NCI-H460 (cell line): Measurements from ENCODE around the gene APOD. TPM values are rescaled to one million over a fixed set of nuclear protein-coding genes. Genes with fewer than 3 reads are reported as not detected.

Source experiments
- DNase-seq: peaks from one replicate; pipeline ENCODE4 v3.0.0-alpha.2; 2016; ENCODE audit warnings: low read depth; ENCODE audit errors: extremely low read depth
- total RNA-seq: library from RNA; depleted of rRNA; stranded (reverse); fragments of >200 nt; shearing (Covaris generic); gene quantifications from 2 replicates; pipeline ENCODE4 v1.2.3, GENCODE V29; 2014

The APOD gene
- total RNA-seq, 1 experiment from 2014 or later = 0.15 TPM

DNA sequence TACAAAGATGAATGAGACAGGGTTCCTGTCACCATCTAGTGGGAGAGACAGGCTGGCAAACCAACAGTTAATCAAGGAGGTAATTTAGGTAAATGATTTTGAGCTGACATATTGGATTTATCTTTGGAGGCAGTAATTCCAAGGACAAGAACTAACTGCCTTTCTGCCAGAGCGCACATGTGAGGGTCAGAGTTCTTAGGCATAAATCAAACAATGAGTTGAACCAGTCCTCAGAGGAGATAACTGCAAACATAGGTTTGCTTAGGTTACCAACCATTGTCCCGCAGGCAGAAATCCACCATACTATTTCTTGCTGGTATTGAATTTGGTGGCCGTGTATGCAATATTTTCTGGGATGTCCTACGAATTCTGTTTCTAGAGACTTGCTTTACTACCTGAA is 26.4 kb downstream of the APOD start:
- DNase-seq = no peak

DNA sequence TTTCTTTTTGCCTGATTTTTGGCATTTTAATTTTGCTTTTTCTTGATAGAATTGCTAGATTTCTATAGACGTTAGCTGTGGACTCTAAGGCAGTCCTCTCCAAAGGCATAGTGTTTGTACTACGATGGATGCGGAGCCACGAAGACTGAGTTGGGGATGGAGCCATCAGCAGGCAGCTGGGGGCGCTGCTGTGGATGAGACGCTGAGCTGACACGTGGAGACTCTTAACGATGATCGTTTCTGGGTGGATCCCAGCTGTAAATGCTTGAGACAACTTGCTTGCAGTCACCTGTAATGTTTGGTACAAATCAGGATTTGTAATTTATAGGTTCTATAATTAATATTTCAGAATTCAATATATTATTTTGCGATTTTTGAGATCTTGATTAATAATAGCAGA is 27.4 kb downstream of the APOD start:
- DNase-seq = no peak

GRCh38 chr3:195555110-195555509 is 28.6 kb downstream of the APOD start:
- no peak for DNase-seq

DNA sequence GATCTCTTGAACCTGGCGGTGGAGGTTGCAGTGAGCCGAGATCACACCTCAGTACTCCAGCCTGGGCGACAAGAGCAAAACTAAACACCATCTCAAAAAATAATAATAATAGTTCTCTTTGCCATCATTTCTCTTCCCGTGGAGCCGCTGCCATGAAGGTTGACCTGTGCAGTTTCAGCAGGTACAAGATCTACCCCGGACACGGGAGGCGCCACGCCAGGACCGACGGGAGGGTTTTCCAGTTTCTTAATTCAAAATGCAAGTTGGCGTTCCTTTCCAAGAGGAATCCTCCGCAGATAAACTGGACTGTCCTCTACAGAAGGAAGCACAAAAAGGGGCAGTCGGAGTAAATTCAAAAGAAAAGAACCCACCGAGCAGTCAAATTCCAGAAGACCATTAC is 29.3 kb downstream of the APOD start:
- no peak for DNase-seq

- no peak for DNase-seq
Measured at GRCh38 chr3:195553268-195553667, 30.5 kb downstream of the APOD start.

GRCh38 chr3:195551381-195551978 is 32.3 kb downstream of the APOD start:
- no peak for DNase-seq

DNA sequence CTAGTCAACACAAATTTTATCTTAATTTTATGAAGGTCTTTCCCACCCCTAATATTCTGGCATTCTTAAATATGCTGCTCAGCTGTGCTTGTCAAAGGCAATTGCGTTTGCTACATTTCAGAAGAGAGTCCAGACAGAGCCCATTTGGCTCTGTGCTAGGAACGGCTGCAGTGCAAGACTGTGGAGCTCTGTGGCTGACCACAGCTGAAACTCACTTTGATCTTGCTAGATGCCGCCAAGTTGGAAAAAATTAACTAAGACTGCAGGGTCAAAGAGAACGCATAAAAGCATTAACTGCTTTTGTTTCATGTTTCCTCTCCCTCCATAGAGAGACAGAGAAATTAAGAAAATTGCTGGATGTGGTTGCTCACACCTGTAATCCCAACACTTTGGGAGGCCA is 33.0 kb downstream of the APOD start:
- DNase-seq = no peak

- DNase-seq = no peak
Measured at GRCh38 chr3:195549931-195550519, 33.7 kb downstream of the APOD start.

- DNase-seq = no peak
Measured at GRCh38 chr3:195548987-195549386, 34.8 kb downstream of the APOD start.

GRCh38 chr3:195548501-195548900 is 35.2 kb downstream of the APOD start:
- DNase-seq = no peak

GRCh38 chr3:195548006-195548405 is 35.7 kb downstream of the APOD start:
- DNase-seq = no peak

- no peak for DNase-seq
Measured at GRCh38 chr3:195546130-195546560, 37.6 kb downstream of the APOD start.

- DNase-seq = no peak
Measured at GRCh38 chr3:195544634-195545033, 39.1 kb downstream of the APOD start.

GRCh38 chr3:195544230-195544536 is 39.6 kb downstream of the APOD start:
- no peak for DNase-seq

DNA sequence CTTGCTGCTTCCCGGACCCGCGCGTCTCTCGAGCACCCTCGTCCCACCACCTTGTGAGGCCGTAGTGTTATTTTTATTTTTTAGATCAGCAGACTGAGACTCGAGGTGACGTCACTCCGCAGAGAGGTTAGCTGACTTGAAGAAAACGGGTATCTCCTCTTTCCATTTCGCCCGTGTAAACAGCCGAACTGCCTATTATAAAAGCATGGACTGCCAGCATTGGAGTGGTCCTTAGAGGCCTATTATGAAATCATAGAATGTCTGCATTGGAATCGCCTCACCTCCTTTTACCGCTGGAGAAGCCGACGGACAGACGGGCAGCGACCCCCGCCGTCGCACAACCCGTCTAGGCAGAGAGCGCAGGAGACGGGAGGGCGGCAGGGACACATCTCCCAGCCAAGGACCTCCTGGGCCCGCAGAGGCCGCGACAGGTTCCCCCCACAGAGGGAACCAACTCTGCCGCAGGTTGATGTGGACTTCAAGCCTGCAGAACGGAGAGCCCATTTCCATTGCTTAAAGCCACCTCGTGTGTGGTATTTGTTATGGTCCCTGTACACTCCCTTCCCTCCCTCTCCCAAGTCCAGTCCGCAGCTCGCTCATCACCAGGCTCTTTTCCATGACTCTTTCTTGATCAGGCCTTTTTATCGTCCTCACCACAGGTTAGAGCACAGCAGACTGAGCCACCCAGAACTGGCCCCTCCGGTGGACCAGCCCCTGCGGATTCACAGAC is 40.1 kb downstream of the APOD start:
- DNase-seq = no peak

DNA sequence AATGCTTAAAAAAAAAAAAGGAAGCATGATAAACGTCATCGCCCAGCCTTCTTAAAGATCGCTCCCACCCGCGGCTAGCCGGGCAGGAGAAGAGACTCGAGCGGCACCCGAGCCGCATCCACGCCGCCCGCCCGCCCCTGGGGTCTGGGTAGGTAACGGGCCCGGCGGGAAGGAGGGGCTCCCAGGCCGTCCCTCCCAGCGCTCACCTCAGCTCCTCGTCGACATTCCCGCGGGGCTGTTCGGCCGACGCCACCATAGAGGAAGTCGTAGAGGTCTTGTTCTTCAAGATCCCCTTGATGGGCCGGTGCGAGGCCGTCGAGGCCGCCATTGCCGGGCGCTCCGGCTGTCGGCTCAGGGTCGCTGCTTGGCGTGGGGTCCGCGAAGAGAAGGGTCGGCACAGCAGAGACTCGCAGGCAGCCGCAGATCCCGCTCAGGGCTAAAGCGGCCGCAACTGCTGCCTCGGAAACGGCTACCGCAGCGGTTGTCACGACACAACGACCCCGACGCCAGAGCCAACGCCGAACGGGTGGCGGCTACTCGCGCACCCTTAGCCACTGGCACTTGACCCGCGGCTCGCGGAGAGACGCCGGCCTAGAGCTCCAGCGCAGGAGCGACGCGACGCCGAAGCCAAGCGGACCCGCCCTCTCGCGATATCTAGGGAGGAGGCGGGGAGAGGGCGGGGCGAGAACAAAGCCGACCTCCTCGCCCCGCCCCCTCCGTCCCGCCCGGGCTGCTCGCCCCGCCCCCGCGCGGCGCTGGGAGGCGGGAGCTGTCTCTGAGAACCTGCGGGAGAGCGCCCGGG is 40.8 kb downstream of the APOD start, which contains the start of gene PPP1R2:
Gene PPP1R2 (minus strand): TSS at position 628 of the 802 bp plus-strand sequence. CDS start 300 bp downstream, at position 328.
- DNase-seq = peak; percentile 85

- DNase-seq = no peak
Measured at GRCh38 chr3:195542316-195542697, 41.4 kb downstream of the APOD start.

- DNase-seq = no peak
Measured at GRCh38 chr3:195540511-195540910, 43.2 kb downstream of the APOD start.

DNA sequence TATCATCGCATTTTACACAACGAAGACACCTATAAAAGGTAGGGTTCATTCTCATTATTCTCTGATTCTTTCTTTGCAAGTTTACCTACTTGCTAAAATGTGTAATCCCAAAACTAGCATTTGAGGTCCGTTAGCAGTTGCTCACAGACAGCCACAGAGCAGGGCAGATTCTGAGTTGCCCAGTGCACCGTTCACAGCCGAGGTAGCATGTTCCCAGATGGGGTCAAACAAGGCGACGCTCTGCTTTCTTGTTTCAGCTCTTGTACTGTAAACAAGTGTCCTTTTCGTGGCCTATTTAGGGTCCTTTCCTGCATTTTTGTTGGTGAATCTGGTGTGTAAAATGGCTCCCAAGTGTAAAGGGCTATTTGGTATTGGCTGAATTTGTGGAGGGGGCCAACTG is 43.7 kb downstream of the APOD start:
- no peak for DNase-seq

DNA sequence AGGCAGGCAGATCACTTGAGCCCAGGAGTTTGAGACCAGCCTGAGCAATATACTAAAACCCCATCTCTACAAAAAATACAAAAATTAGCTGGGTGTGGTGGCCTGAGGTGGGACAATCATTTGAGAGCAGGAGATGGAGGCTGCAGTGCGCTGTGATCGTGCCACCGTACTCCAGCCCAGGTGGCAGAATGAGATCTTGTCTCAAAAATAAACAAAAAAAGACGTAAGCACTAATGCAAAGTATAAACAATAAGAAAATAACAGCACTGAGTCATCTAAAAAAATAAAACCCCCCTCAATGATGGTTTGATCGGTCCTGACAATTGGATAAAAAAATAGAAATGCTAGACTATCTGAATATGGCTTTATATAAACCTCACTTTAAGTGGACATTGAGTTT is 44.3 kb downstream of the APOD start:
- DNase-seq = no peak

DNA sequence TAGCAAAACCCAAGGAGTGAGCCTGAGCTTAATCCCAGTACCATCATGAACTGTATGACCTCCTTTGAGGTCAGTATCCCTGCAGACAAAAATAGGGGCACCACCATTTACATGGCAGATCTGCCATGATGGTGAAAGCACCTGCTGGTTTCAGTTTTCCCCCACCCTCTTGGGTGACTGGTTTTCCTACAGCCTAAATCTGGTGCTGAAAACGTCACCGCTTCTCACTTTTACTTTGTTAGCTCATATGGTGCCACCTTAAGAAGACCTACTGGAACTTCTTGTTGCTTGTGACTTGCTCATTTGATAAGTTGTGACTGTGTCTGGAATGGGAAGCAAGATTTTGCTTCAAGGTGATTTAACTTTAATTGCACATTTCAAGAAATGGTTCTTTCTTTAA is 45.7 kb downstream of the APOD start:
- no peak for DNase-seq
